C4-2B (cell line): ENCODE data around the gene MACROD1.

Experiments used
- H3K27ac ChIP-seq: fragments of 450-650 bp; 2 replicates; pipeline ENCODE4 v1.5.1; 2017
- ZFX ChIP-seq: fragments of 450-650 bp; IDR thresholded peaks from 2 replicates; pipeline ENCODE4 v1.6.1; 2017
- TF ChIP-seq, protein P1 (sequence below): fragments of 450-650 bp; conservative IDR thresholded peaks from 2 replicates; pipeline ENCODE4 v1.5.1; 2017; ENCODE audit warnings: mild to moderate bottlenecking

MACROD1 gene

DNA sequence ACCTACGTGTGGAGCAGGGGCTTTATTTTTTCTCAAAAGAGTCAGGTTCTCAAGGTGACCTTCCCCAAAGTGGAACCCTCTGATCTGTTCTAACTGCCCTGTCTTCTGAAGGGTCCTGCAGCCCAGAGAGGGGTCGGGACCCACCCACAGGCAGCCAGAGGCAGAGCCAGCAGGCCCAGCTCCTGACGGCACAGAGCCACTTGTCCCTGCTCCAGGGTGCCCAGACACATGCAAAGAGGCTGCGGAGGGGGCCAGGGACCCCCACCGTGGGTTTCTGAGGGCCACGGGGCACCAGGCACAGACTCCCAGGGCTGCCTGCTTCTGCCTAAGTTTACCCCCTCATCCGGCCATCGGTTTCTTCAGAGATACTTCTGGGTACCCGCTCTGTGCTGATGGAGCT is 93.0 kb downstream of the MACROD1 start:
- no peak overlapping the region for H3K27ac ChIP-seq
- TF ChIP-seq, protein P1, sequence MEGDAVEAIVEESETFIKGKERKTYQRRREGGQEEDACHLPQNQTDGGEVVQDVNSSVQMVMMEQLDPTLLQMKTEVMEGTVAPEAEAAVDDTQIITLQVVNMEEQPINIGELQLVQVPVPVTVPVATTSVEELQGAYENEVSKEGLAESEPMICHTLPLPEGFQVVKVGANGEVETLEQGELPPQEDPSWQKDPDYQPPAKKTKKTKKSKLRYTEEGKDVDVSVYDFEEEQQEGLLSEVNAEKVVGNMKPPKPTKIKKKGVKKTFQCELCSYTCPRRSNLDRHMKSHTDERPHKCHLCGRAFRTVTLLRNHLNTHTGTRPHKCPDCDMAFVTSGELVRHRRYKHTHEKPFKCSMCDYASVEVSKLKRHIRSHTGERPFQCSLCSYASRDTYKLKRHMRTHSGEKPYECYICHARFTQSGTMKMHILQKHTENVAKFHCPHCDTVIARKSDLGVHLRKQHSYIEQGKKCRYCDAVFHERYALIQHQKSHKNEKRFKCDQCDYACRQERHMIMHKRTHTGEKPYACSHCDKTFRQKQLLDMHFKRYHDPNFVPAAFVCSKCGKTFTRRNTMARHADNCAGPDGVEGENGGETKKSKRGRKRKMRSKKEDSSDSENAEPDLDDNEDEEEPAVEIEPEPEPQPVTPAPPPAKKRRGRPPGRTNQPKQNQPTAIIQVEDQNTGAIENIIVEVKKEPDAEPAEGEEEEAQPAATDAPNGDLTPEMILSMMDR: no peak
- no peak for TF ChIP-seq ZFX

DNA sequence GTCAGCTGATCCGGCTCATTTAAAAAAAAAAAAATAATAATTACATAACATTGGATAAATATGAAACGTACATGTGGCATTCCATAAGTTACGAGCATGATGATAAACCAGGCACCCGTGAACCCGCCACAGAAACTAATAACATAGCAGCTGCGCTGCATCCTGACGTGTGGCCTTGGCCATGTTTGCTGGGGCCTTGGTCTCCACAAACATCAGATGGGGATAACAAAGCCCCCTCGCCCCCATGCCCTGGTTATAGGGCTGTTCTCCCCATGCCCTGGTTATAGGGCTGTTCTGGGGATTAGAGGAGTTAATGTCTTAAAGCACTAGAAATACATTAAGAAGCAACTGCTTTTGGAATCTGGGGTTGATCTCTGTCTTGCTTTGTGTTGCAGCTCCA is 93.5 kb downstream of the MACROD1 start:
- H3K27ac ChIP-seq: no peak overlapping the region

DNA sequence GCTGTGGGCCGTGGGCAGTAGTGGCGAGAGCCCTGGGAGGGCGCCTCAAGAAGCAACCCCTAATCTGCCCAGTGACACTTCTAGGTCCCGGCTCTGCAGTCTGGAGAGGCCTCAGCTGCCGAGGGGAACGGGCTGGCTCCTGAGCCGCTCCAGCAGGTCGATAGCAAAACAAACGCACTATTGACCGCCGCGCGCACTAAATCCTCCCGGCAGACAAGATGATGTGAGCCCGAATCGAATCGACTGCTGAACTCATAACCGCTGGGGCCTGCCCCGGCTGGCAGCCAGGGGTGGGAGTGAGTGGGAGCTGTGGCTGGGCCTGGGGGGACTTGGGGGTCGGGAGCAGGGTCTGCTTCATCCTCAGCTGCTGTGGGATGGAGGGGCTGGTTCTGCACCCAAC is 94.1 kb downstream of the MACROD1 start:
- TF ChIP-seq, protein P1: no peak
- no peak for TF ChIP-seq ZFX
- no peak overlapping the region for H3K27ac ChIP-seq

More for the DNA sequence above, 93.5 kb downstream of the MACROD1 start:
- TF ChIP-seq, protein P1: no peak
- TF ChIP-seq ZFX: no peak

DNA sequence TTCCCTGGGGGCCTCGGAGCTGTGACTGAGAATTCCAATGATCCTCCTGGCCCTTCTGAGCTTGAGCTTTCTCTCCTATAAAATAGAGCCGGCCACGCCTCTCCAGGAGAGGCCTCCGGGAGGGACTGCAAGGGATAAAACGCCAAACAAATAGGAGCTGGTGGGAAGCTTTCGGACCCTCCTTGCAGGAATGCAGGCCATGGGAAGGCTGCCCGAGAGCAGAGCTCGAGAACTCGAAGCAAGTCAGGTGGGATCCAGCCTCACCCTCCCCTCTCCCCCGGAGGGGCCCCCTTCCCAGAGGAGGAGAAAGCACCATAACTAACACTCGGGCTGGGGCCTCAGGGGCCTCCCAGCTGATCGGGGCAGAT is 95.6 kb downstream of the MACROD1 start:
- TF ChIP-seq ZFX: no peak
- TF ChIP-seq, protein P1: no peak
- H3K27ac ChIP-seq: no peak overlapping the region

DNA sequence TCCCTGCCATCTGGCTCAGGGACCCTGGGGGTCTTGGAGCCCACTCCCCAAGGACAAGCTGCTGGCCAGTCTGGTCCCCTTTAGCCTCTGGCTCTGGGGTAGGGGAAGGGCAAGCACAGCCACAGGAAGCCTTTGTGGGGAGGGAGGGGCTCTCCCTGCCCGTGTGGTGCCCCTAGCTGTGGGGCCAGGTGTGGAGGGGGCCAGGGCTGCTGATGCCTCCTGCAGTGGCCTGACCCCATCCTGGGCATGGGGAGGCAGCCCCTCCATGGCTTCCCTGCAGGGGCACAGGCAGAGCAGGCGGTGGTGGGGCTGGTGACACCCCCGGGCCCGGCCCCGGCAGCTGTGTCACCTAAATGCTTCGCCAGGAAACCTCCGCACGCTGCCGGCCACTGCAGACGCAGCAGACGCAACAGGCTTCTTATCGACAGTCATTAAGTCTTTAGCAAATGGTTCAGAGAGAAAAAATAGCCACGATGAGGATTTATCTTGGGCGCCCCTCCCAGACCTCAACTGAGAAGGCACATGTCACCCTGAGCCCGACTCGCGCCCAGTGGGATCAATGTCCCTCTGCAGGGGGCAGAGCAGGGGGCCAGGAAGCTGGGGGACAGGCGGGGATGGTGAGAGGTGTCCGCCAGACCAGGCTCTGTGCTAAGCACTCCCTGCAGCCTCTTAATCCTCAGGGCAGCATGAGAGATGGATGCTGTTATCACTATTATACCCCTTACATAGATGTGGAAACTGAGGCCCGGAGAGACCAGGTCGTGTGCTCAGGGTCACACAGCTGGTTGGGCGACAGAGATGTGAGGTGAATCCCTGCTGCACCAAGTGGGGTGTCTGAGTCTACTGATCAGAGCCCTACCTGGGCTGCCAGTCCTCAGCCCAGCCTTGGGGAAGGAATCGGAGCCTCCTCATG is 96.3 kb downstream of the MACROD1 start:
- H3K27ac ChIP-seq: no peak overlapping the region
- TF ChIP-seq, protein P1: no peak
- TF ChIP-seq ZFX: no peak

DNA sequence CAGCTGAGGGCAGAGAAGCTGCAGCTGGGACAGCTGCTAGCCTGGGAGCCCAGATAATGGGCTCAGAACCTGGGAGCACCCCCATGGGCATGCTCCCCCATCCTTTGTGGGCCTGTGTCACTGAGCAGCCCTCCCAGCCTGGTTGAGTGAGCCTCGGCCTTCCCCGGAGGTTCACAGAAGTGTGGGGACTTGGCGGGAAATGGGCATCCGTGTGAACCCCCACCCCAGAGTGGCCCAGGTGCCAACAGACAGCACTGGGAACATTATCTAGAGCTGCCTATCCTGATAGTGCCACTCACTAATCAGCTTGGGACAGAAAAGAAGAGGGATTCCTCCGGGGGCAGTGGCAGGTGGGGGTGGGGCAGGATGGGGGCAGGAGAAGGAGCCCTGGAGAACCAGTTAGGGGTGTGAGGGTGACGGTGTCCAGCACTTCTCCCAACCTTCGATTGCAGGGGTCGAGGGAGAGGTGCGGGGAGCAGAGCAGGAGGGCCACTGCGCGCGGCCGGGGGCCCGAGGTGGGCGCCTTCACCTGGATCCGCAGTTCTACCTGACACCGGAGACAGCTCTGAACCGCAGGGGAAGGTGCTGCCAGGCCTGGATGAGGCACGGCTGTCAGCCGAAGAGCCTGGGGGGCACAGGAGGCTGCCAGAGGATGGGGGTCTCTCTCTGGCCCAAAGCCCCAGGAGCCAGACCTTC is 97.1 kb downstream of the MACROD1 start:
- TF ChIP-seq, protein P1: no peak
- no peak for TF ChIP-seq ZFX

DNA sequence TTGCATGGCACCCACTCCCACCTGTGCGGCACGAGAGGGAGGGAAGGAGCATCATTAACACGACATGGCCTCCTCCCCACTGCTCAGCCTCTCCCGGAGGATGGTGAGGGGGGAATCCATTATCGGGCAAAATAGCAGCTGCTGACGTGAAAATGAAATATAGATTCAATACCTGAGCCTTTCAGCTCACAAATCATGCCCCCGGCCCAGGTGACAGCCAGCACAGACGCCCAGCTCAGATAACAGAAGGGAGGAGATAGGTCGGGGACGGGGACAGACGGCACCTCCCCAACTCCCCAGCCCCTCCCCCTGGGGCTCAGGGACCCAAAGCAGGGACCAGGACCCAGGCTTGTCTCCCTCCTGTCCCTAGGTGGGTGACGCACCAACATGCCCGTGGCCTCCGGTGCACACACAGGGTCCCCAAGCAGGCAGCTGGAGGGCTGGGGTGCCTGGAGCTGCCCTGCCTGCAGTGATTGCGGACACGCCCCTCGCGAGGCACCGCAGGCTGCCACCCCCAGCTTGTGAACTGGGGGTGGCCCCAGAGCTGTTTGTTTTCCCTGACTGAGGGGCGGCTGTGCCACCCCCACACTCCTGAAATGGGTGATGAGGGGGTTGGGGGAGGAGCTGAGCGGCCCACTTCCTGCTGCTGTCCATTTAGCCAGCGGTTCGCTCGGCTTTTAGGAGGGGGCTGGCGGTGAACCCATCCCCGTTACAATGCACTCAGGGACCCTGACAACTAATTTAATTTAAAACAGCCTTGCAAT is 98.5 kb downstream of the MACROD1 start:
- TF ChIP-seq ZFX: no peak
- TF ChIP-seq, protein P1: no peak
- no peak overlapping the region for H3K27ac ChIP-seq

More for the DNA sequence above, 97.1 kb downstream of the MACROD1 start:
- H3K27ac ChIP-seq: no peak overlapping the region
